OCI-LY1 (cell line): ENCODE results near the gene FRMD4A.

Experiments
- H2AFZ ChIP-seq: fragments of 200-600 bp; sonication (generic), shearing (Covaris generic); 2 replicates; pipeline ENCODE4 v1.6.0; 2014; ENCODE audit warnings: antibody characterized with exemption, mild to moderate bottlenecking, low read length
- H3F3A ChIP-seq: fragments of 200-600 bp; sonication (generic), shearing (Covaris generic); 2 replicates; pipeline ENCODE4 v1.6.0; 2014; ENCODE audit warnings: mild to moderate bottlenecking, antibody characterized with exemption, low read length, moderate library complexity; ENCODE audit not compliant: insufficient read depth
- H3K27ac ChIP-seq: fragments of 200-600 bp; sonication (generic); 2 replicates; pipeline ENCODE4 v1.5.1; 2014; ENCODE audit warnings: low read length, mixed run types, mild to moderate bottlenecking, low read depth; ENCODE audit not compliant: poor library complexity, severe bottlenecking
- H3K27me3 ChIP-seq: fragments of 200-600 bp; sonication (generic); 2 replicates; pipeline ENCODE4 v1.6.0; 2014; ENCODE audit warnings: antibody characterized with exemption, mild to moderate bottlenecking, low read length, moderate library complexity; ENCODE audit not compliant: insufficient read depth
- H3K36me3 ChIP-seq: fragments of 200-600 bp; sonication (generic); 2 replicates; pipeline ENCODE4 v1.6.1; 2014; ENCODE audit warnings: mild to moderate bottlenecking, antibody characterized with exemption, low read length, moderate library complexity, mixed read lengths; ENCODE audit not compliant: insufficient read depth
- H3K4me1 ChIP-seq: fragments of 200-600 bp; sonication (generic); 2 replicates; pipeline ENCODE4 v1.5.1; 2014; ENCODE audit warnings: mild to moderate bottlenecking, low read length, moderate library complexity; ENCODE audit not compliant: insufficient read depth, severe bottlenecking
- H3K4me2 ChIP-seq: fragments of 200-600 bp; sonication (generic), shearing (Covaris generic); 2 replicates; pipeline ENCODE4 v1.6.1; 2014; ENCODE audit warnings: low read length
- H3K4me3 ChIP-seq: fragments of 200-600 bp; sonication (generic); 2 replicates; pipeline ENCODE4 v1.5.1; 2014; ENCODE audit warnings: low read length, low read depth, mild to moderate bottlenecking, mixed read lengths; ENCODE audit not compliant: poor library complexity, severe bottlenecking
- H3K79me2 ChIP-seq: fragments of 200-600 bp; shearing (Covaris generic); 2 replicates; pipeline ENCODE4 v1.6.1; 2016; ENCODE audit warnings: mixed run types, low read length, mixed read lengths; ENCODE audit not compliant: insufficient read depth
- H3K9ac ChIP-seq: fragments of 200-600 bp; sonication (generic), shearing (Covaris generic); 2 replicates; pipeline ENCODE4 v1.6.1; 2014; ENCODE audit warnings: mild to moderate bottlenecking, low read length, mixed read lengths
- H3K9me2 ChIP-seq: fragments of 200-600 bp; sonication (generic), shearing (Covaris generic); 2 replicates; pipeline ENCODE4 v1.6.1; 2014; ENCODE audit warnings: low read depth, mild to moderate bottlenecking, low read length, mixed read lengths
- H3K9me3 ChIP-seq: fragments of 200-600 bp; shearing (Covaris generic); 2 replicates; pipeline ENCODE4 v1.6.1; 2014; ENCODE audit warnings: low read length, mixed read lengths
- H4K20me1 ChIP-seq: fragments of 200-600 bp; sonication (generic), shearing (Covaris generic); 2 replicates; pipeline ENCODE4 v1.6.0; 2016; ENCODE audit warnings: mild to moderate bottlenecking, low read length; ENCODE audit not compliant: insufficient read depth
- EZH2 ChIP-seq: fragments of 200-600 bp; sonication (generic), shearing (Covaris generic); IDR thresholded peaks from 2 replicates; pipeline ENCODE4 v1.8.0; 2017; ENCODE audit warnings: borderline replicate concordance, mixed run types, mild to moderate bottlenecking, antibody characterized with exemption, low read length, moderate library complexity, mixed read lengths
- TF ChIP-seq, protein P1 (sequence below): fragments of 200-600 bp; sonication (generic), shearing (Covaris generic); IDR thresholded peaks from 2 replicates; pipeline ENCODE4 v1.5.1; 2017; ENCODE audit warnings: mild to moderate bottlenecking, antibody characterized with exemption, low read length, moderate library complexity, mixed read lengths

FRMD4A gene

DNA sequence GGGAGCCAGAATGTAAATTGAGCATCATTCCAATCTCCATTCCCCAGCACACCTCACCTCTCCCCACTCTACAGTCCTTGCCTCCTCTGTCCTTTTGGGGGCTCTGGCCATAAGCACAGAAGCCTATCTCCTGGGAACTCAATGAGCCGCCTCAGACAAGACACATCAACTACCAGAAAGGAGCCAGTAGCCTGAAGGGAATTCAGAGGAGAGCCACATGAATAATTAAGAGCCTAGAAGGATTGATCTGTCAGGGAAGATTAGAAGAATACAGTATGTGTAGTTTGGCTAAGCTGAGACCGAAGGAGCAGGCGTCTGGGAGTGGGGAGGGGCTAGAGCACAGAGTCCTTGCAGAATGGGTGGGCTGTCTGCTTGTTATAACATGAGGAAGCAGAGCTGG, 31.2 kb downstream of the FRMD4A start:
- TF ChIP-seq, protein P1, sequence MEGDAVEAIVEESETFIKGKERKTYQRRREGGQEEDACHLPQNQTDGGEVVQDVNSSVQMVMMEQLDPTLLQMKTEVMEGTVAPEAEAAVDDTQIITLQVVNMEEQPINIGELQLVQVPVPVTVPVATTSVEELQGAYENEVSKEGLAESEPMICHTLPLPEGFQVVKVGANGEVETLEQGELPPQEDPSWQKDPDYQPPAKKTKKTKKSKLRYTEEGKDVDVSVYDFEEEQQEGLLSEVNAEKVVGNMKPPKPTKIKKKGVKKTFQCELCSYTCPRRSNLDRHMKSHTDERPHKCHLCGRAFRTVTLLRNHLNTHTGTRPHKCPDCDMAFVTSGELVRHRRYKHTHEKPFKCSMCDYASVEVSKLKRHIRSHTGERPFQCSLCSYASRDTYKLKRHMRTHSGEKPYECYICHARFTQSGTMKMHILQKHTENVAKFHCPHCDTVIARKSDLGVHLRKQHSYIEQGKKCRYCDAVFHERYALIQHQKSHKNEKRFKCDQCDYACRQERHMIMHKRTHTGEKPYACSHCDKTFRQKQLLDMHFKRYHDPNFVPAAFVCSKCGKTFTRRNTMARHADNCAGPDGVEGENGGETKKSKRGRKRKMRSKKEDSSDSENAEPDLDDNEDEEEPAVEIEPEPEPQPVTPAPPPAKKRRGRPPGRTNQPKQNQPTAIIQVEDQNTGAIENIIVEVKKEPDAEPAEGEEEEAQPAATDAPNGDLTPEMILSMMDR: no peak
- TF ChIP-seq EZH2: no peak
- Histone ChIP-seq H3K9me3 (no peaks in the 10 kb centered on the region), H3K27ac (no peak overlapping the region), H4K20me1 (no peaks in the 10 kb centered on the region), H2AFZ (no peak overlapping the region), H3K79me2 (no peaks in the 10 kb centered on the region), H3F3A (no peaks in the 10 kb centered on the region), H3K27me3 (no peaks in the 10 kb centered on the region), H3K4me3 (no peak overlapping the region), H3K4me2 (no peak overlapping the region), H3K4me1 (no peaks in the 10 kb centered on the region), H3K36me3 (no peaks in the 10 kb centered on the region), H3K9me2 (no peaks in the 10 kb centered on the region), H3K9ac (no peak overlapping the region)

DNA sequence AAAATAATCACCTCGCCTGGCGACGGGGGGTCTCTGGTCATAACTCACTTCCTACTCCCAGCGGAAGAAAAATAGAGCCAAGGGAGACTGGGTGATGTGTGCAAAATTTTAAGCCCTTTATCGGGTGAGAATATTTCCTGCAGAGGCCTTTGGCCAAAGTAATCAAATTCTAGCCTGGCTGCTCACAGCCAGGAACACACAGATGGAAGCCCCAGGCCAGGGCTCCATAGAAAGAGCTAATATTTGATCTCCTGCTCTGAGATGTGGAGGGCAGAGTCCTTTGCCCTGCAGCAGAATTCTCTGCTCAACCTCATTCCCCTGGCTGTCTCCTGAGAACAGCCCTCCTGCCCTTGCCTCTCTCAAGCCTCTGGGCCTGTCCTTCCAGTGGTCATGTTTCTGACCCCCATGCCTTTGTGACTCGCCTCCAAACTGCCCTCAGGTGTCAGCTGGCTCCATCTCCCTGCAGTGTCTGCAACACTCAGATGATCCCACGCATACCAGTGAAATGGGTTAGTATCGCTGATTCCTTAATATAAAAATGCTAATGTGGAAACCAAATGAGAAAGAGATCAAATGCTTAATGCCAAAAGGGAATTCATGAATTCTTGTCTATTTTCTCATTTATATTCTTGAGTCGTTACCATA, 34.5 kb downstream of the FRMD4A start:
- Histone ChIP-seq H3K27ac (no peak overlapping the region), H3F3A (no peaks in the 10 kb centered on the region), H3K9ac (no peak overlapping the region), H3K9me3 (no peaks in the 10 kb centered on the region), H3K4me2 (no peak overlapping the region), H3K36me3 (no peaks in the 10 kb centered on the region), H3K4me1 (no peaks in the 10 kb centered on the region), H3K79me2 (no peaks in the 10 kb centered on the region), H3K9me2 (no peaks in the 10 kb centered on the region), H3K27me3 (no peaks in the 10 kb centered on the region), H4K20me1 (no peaks in the 10 kb centered on the region), H3K4me3 (no peak overlapping the region), H2AFZ (no peak overlapping the region)
- TF ChIP-seq, protein P1: no peak
- no peak for TF ChIP-seq EZH2

DNA sequence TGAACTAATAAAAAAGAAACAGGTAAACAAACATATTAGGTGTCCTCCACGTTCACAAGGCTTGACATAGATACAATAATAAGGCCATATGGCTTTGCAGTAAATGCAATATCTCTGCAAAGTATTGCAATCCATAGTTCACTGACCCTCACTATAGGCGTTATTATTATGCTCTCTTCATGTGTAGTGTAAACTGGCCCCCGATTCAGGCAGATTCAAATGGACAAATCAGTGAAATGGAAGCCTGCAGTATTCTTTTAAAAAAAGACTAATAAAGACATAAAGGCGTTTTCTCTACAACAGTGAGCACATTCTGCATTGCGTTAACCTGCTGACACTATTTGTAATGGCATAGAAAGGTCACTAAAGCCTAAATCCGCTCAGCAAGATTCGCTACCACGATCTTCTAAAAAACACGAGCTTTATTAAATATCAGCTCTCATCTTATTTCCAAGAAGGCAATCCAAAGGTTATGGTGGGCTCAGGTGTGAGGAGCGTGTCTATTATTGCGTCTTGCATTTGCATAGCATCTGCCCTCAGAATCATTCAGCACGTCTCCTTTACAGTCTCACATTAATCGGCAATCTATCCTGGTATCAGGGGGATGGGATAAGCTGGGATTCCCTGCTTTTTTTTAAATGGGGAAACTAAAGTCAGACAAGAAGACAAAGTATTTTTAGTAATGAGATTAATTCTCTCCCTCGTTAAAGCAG, 36.2 kb downstream of the FRMD4A start:
- H3K4me2 ChIP-seq: no peak overlapping the region
- no peak overlapping the region for H3K27ac ChIP-seq
- no peak overlapping the region for H3K4me3 ChIP-seq
- no peaks in the 10 kb centered on the region for H3K9me2 ChIP-seq
- H3K9ac ChIP-seq: no peak overlapping the region
- no peak for TF ChIP-seq EZH2
- TF ChIP-seq, protein P1: no peak
- no peaks in the 10 kb centered on the region for H3K4me1 ChIP-seq
- H3K27me3 ChIP-seq: no peaks in the 10 kb centered on the region
- no peaks in the 10 kb centered on the region for H3F3A ChIP-seq
- H2AFZ ChIP-seq: no peak overlapping the region
- no peaks in the 10 kb centered on the region for H3K36me3 ChIP-seq
- no peaks in the 10 kb centered on the region for H3K79me2 ChIP-seq
- H3K9me3 ChIP-seq: no peaks in the 10 kb centered on the region
- no peaks in the 10 kb centered on the region for H4K20me1 ChIP-seq
